ENCODE measurements around the gene KDM6A. TPM values are rescaled to one million over a fixed set of nuclear protein-coding genes. Genes with fewer than 3 reads are reported as not detected.

Gene KDM6A
- total and polyA plus RNA-seq, 2 of the 13 experiments (the other 11 are each of a cell fraction or from before 2014, with no cell fraction given): 16.7 to 18.2 TPM

DNA sequence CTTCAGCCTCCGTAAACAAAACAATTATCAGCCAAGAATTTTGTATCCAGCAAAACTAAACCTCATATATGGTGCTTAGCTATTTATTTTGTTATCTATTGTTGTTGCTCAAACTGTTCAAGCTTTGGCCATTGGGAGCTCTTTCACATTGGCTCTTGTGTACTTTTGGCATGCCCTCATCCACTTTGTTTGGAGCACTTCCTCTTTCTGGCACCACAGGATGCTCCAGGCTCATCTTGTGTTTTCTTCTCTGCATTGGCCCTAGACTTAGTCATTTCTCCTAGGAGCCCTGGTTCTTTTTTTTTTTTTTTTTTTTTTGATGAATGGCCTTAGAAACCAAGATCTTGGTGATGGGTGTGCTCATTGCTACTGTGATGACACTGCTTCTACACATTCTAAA, 253.2 kb downstream of the KDM6A start:
- intact Hi-C loops (cut with micrococcal nuclease; ENCODE audit: unreplicated experiment) (no loop called here), in situ Hi-C loops (cut with HindIII; ENCODE audit: extremely low pct_ligation_motif_present, low pct_unique_long_range_greater_than_20kb) (no loop called here)
- FAIRE-seq (no peak), ATAC-seq (no peak), DNase-seq (ENCODE audit: low spot score) (no peak)
- BruUV-seq (replicated peaks): no TSS peak
- Histone ChIP-seq H3K27me3 (ENCODE audit: control insufficient read depth in 1 of 2, insufficient read depth in 2 of 2, low read length in 2 of 2) (no peaks in the 10 kb centered on the region), H3K4me1 (ENCODE audit: insufficient read depth, low read length) (no peaks in the 10 kb centered on the region), H3K9me3 (ENCODE audit: low read length) (no peaks in the 10 kb centered on the region; the same call in 1 of the 2 replicates), H3K4me3 (replicated peaks in 1 of 3; ENCODE audit: insufficient read depth in 1 of 3, low read depth in 2 of 3, low read length in 3 of 3) (no peak overlapping the region), H3K79me2 (ENCODE audit: insufficient read depth, low read length) (no peaks in the 10 kb centered on the region), H3K9ac (ENCODE audit: insufficient read depth, low read depth, low read length) (no peak overlapping the region), H3K36me3 (replicated peaks in 1 of 2; ENCODE audit: control insufficient read depth in 1 of 2, insufficient read depth in 2 of 2, low read length in 2 of 2) (no peaks in the 10 kb centered on the region), H3K27ac (ENCODE audit: extremely low read length, insufficient read depth, low read length) (no peak overlapping the region), H2AFZ (ENCODE audit: low read length) (no peak overlapping the region), H4K20me1 (ENCODE audit: insufficient read depth, low read length) (no peaks in the 10 kb centered on the region), H3K4me2 (ENCODE audit: low read depth, low read length) (no peak overlapping the region)
- CTCF ChIA-PET (ENCODE audit: low intra/inter-chr PET ratio, low total read pairs): no interaction called here
- POLR2A ChIA-PET: no interaction called here
- 82% methylated on average over 1 of the region's 1 CpG for WGBS (ENCODE audit: low lambda C conversion rate)
- no peak for TF ChIP-seq ZNF275 (CRISPR knock-in tag; IDR thresholded peaks at IDR 0.05; ENCODE audit: borderline replicate concordance)
- no peak for TF ChIP-seq KMT2A (CRISPR knock-in tag; IDR thresholded peaks at IDR 0.05)
- no peak for TF ChIP-seq CREM (IDR thresholded peaks at IDR 0.05)
- no peak for TF ChIP-seq CREM (CRISPR knock-in tag; IDR thresholded peaks at IDR 0.05)
- TF ChIP-seq AKAP8 (CRISPR knock-in tag; IDR thresholded peaks at IDR 0.05): no peak
- no peak for TF ChIP-seq GABPA (IDR thresholded peaks at IDR 0.05; ENCODE audit: low read depth, low read length)
- TF ChIP-seq GABPA (CRISPR knock-in tag; IDR thresholded peaks at IDR 0.05; ENCODE audit: low read depth): no peak
- TF ChIP-seq ZBTB7B (CRISPR knock-in tag; IDR thresholded peaks at IDR 0.05): no peak
- TF ChIP-seq ZNF264 (CRISPR knock-in tag; IDR thresholded peaks at IDR 0.05): no peak
- no peak for TF ChIP-seq FIP1L1 (IDR thresholded peaks at IDR 0.05; ENCODE audit: borderline replicate concordance, insufficient read depth, low read depth, low read length)
- no peak for TF ChIP-seq SMAD1 (CRISPR knock-in tag; IDR thresholded peaks at IDR 0.05; ENCODE audit: borderline replicate concordance, low read depth)
- TF ChIP-seq NR2C2 (CRISPR knock-in tag; IDR thresholded peaks at IDR 0.05; ENCODE audit: borderline replicate concordance): no peak
- TF ChIP-seq ZNF629 (CRISPR knock-in tag; conservative IDR thresholded peaks at IDR 0.05): no peak
- no peak for TF ChIP-seq PBX3 (CRISPR knock-in tag; IDR thresholded peaks at IDR 0.05; ENCODE audit: borderline replicate concordance)
- TF ChIP-seq, protein P1, sequence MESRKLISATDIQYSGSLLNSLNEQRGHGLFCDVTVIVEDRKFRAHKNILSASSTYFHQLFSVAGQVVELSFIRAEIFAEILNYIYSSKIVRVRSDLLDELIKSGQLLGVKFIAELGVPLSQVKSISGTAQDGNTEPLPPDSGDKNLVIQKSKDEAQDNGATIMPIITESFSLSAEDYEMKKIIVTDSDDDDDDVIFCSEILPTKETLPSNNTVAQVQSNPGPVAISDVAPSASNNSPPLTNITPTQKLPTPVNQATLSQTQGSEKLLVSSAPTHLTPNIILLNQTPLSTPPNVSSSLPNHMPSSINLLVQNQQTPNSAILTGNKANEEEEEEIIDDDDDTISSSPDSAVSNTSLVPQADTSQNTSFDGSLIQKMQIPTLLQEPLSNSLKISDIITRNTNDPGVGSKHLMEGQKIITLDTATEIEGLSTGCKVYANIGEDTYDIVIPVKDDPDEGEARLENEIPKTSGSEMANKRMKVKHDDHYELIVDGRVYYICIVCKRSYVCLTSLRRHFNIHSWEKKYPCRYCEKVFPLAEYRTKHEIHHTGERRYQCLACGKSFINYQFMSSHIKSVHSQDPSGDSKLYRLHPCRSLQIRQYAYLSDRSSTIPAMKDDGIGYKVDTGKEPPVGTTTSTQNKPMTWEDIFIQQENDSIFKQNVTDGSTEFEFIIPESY (CRISPR knock-in tag; IDR thresholded peaks at IDR 0.05): no peak
- TF ChIP-seq E2F5 (CRISPR knock-in tag; conservative IDR thresholded peaks at IDR 0.05): no peak
- no peak for TF ChIP-seq ZSCAN5A (CRISPR knock-in tag; IDR thresholded peaks at IDR 0.05; ENCODE audit: borderline replicate concordance)
